GM23338 (cell line): Measurements from ENCODE around the gene SENP3. TPM values are rescaled to one million over a fixed set of nuclear protein-coding genes. Genes with fewer than 3 reads are reported as not detected.

Experiments
- ATAC-seq: fragments of 200-7000 bp; cut with Tn5 transposase; 3 replicates; pipeline ENCODE4 v1.9.1; 2020
- DNase-seq: peaks from one replicate; pipeline ENCODE4 v3.0.0-alpha.2; 2015; ENCODE audit warnings: low spot score
- H2AFZ ChIP-seq: fragments of 200-600 bp; sonication (generic); 2 replicates; pipeline ENCODE4 v1.8.0; 2016; ENCODE audit warnings: antibody characterized with exemption, mild to moderate bottlenecking, moderate library complexity
- H3F3A ChIP-seq: fragments of 200-600 bp; sonication (generic); replicated peaks from 2 replicates; pipeline ENCODE4 v1.8.0; 2017; ENCODE audit warnings: antibody characterized with exemption, mixed run types, low read depth
- H3K27ac ChIP-seq: fragments of 200-600 bp; sonication (generic); 2 replicates; pipeline ENCODE4 v1.6.1; 2016; ENCODE audit warnings: low read depth
- H3K27me3 ChIP-seq: fragments of 200-600 bp; sonication (generic); 2 replicates; pipeline ENCODE4 v1.8.0; 2016; ENCODE audit warnings: mild to moderate bottlenecking, mixed run types, moderate library complexity; ENCODE audit not compliant: insufficient read depth
- H3K36me3 ChIP-seq: fragments of 200-600 bp; sonication (generic); 2 replicates; pipeline ENCODE4 v1.8.0; 2016; ENCODE audit warnings: mild to moderate bottlenecking; ENCODE audit not compliant: insufficient read depth
- H3K4me1 ChIP-seq: fragments of 200-600 bp; sonication (generic); 2 replicates; pipeline ENCODE4 v1.8.0; 2016; ENCODE audit warnings: mild to moderate bottlenecking, moderate library complexity; ENCODE audit not compliant: insufficient read depth
- H3K4me2 ChIP-seq: fragments of 200-600 bp; sonication (generic); 2 replicates; pipeline ENCODE4 v1.7.1; 2017; ENCODE audit warnings: mixed run types
- H3K4me3 ChIP-seq: fragments of 200-600 bp; sonication (generic); 2 replicates; pipeline ENCODE4 v1.6.1; 2016; ENCODE audit warnings: mixed run types
- H3K79me2 ChIP-seq: fragments of 200-600 bp; sonication (generic); replicated peaks from 2 replicates; pipeline ENCODE4 v1.8.0; 2017; ENCODE audit warnings: mild to moderate bottlenecking; ENCODE audit not compliant: insufficient read depth
- H3K9me2 ChIP-seq: fragments of 200-600 bp; sonication (generic); 2 replicates; pipeline ENCODE4 v1.8.0; 2017; ENCODE audit not compliant: insufficient read depth
- H4K20me1 ChIP-seq: fragments of 200-600 bp; sonication (generic); replicated peaks from 2 replicates; pipeline ENCODE4 v1.8.0; 2017; ENCODE audit warnings: mild to moderate bottlenecking; ENCODE audit not compliant: insufficient read depth
- H3K27ac Mint-ChIP-seq: 2 replicates; pipeline ENCODE4 v1.8.0; 2020; ENCODE audit warnings: inconsistent platforms, mild to moderate bottlenecking, moderate library complexity, mixed read lengths
- H3K27me3 Mint-ChIP-seq: 3 replicates; pipeline ENCODE4 v1.8.0; 2022; ENCODE audit warnings: low read depth, mild to moderate bottlenecking, moderate library complexity, mixed read lengths, inconsistent platforms; ENCODE audit not compliant: insufficient read depth, poor library complexity
- H3K36me3 Mint-ChIP-seq: 3 replicates; pipeline ENCODE4 v1.8.0; 2021; ENCODE audit warnings: low read depth, mild to moderate bottlenecking, inconsistent platforms, moderate library complexity, mixed read lengths
- H3K4me1 Mint-ChIP-seq: 3 replicates; pipeline ENCODE4 v1.8.0; 2020; ENCODE audit warnings: mild to moderate bottlenecking, inconsistent platforms, mixed read lengths
- H3K4me3 Mint-ChIP-seq: 3 replicates; pipeline ENCODE4 v1.8.0; 2021; ENCODE audit warnings: moderate library complexity, mild to moderate bottlenecking, inconsistent platforms, mixed read lengths
- H3K9me3 Mint-ChIP-seq: 3 replicates; pipeline ENCODE4 v1.8.0; 2020; ENCODE audit warnings: moderate library complexity, mild to moderate bottlenecking, inconsistent platforms, mixed read lengths
- CREB1 ChIP-seq: fragments of 250-450 bp; sonication (Bioruptor Pico); IDR thresholded peaks from 2 replicates; pipeline ENCODE4 v1.5.0; 2020; ENCODE audit warnings: low read depth, mild to moderate bottlenecking, moderate library complexity
- CTCF ChIP-seq, 2 experiments: fragments of 200-600 bp in 1 of 2; sonication (generic) in 1 of 2; conservative IDR thresholded peaks; 2 replicates each; pipeline versions ENCODE4 v1.5.1 to v1.6.1; 2016 to 2017; ENCODE audit warnings: antibody characterized with exemption in 2 of 2, low read depth in 2 of 2, mild to moderate bottlenecking in 2 of 2, moderate library complexity in 1 of 2
- ETS1 ChIP-seq: IDR thresholded peaks from 2 replicates; pipeline ENCODE4 v1.6.1; 2016; ENCODE audit warnings: antibody characterized with exemption
- EZH2 ChIP-seq: fragments of 200-600 bp; sonication (generic); IDR thresholded peaks from one replicate; pipeline ENCODE4 v1.8.0; 2017; ENCODE audit warnings: antibody characterized with exemption, mild to moderate bottlenecking, low read depth; ENCODE audit not compliant: unreplicated experiment
- EZH2phosphoT487 ChIP-seq: fragments of 200-600 bp; sonication (generic); IDR thresholded peaks from one replicate; pipeline ENCODE4 v1.8.1; 2018; ENCODE audit warnings: antibody characterized with exemption; ENCODE audit not compliant: unreplicated experiment
- JUNB ChIP-seq: IDR thresholded peaks from one replicate; pipeline ENCODE4 v1.6.1; 2016; ENCODE audit warnings: antibody characterized with exemption; ENCODE audit not compliant: unreplicated experiment
- NANOG ChIP-seq: IDR thresholded peaks from 2 replicates; pipeline ENCODE4 v1.6.1; 2016; ENCODE audit warnings: antibody characterized with exemption, borderline replicate concordance
- POLR2AphosphoS5 ChIP-seq: IDR thresholded peaks from 2 replicates; pipeline ENCODE4 v1.6.1; 2016; ENCODE audit warnings: antibody characterized with exemption, low read depth
- REST ChIP-seq: IDR thresholded peaks from one replicate; pipeline ENCODE4 v1.6.1; 2018; ENCODE audit warnings: antibody characterized with exemption; ENCODE audit not compliant: unreplicated experiment
- STAT1 ChIP-seq: IDR thresholded peaks from one replicate; pipeline ENCODE4 v1.6.1; 2016; ENCODE audit warnings: antibody characterized with exemption; ENCODE audit not compliant: unreplicated experiment
- ZNF114 ChIP-seq: fragments of 250-450 bp; sonication (Bioruptor Pico); IDR thresholded peaks from 2 replicates; pipeline ENCODE4 v1.5.0; 2020; ENCODE audit warnings: mild to moderate bottlenecking, moderate library complexity
- ZNF331 ChIP-seq: fragments of 250-450 bp; sonication (Bioruptor Pico); IDR thresholded peaks from 2 replicates; pipeline ENCODE4 v1.5.0; 2020; ENCODE audit warnings: low read depth, mild to moderate bottlenecking, moderate library complexity
- ZNF462 ChIP-seq: fragments of 250-450 bp; sonication (Bioruptor Pico); IDR thresholded peaks from 2 replicates; pipeline ENCODE4 v1.5.0; 2020; ENCODE audit warnings: mild to moderate bottlenecking, moderate library complexity
- polyA plus RNA-seq: library from polyadenylated mRNA; unstranded; fragments of >200 nt; fragmentation: Nextera tagmentation; extraction: Ambion mirVana; gene quantifications from 2 replicates; pipeline ENCODE4 v1.2.1, GENCODE V29; 2016
- total RNA-seq: library from RNA; depleted of rRNA; stranded (reverse); fragments of >200 nt; shearing (Covaris generic); gene quantifications from 2 replicates; pipeline ENCODE4 v1.2.3, GENCODE V29; 2014

SENP3 gene
- total and polyA plus RNA-seq, 2 experiments from 2014 or later = 6.5 to 138 TPM

GRCh38 chr17:7538891-7539545 lies 22.7 kb upstream of the SENP3 start:
- Histone ChIP-seq H3K79me2 (no peaks in the 10 kb centered on the region), H3K36me3 (no peaks in the 10 kb centered on the region), H3K4me2 (no peak overlapping the region), H3K4me3 (no peak overlapping the region), H3K9me2 (no peaks in the 10 kb centered on the region), H3K27me3 (no peaks in the 10 kb centered on the region), H3K27ac (no peak overlapping the region), H4K20me1 (no peaks in the 10 kb centered on the region), H3F3A (no peaks in the 10 kb centered on the region), H3K4me1 (no peaks in the 10 kb centered on the region), H2AFZ (no peak overlapping the region; the same call in 1 of the 2 replicates)
- Mint-ChIP-seq H3K36me3 (no peaks in the 10 kb centered on the region), H3K9me3 (no peaks in the 10 kb centered on the region), H3K4me1 (no peaks in the 10 kb centered on the region), H3K4me3 (no peak overlapping the region), H3K27me3 (peaks cover 11% of the 10 kb centered on the region), H3K27ac (no peak overlapping the region)
- TF ChIP-seq CREB1 (CRISPR knock-in tag) (no peak), ZNF114 (no peak), ETS1 (no peak), POLR2AphosphoS5 (no peak), REST (no peak), NANOG (no peak), STAT1 (no peak), EZH2phosphoT487 (no peak), EZH2 (no peak), JUNB (no peak), CTCF (conservative IDR thresholded peaks at IDR 0.05; ENCODE audit: low read depth in 2 of 2) (no peak), ZNF462 (CRISPR knock-in tag) (no peak), ZNF331 (CRISPR knock-in tag) (no peak)
- DNase-seq (no peak), ATAC-seq (no peak)
